ENCODE data around the gene IL1RAPL1.

IL1RAPL1 gene

DNA sequence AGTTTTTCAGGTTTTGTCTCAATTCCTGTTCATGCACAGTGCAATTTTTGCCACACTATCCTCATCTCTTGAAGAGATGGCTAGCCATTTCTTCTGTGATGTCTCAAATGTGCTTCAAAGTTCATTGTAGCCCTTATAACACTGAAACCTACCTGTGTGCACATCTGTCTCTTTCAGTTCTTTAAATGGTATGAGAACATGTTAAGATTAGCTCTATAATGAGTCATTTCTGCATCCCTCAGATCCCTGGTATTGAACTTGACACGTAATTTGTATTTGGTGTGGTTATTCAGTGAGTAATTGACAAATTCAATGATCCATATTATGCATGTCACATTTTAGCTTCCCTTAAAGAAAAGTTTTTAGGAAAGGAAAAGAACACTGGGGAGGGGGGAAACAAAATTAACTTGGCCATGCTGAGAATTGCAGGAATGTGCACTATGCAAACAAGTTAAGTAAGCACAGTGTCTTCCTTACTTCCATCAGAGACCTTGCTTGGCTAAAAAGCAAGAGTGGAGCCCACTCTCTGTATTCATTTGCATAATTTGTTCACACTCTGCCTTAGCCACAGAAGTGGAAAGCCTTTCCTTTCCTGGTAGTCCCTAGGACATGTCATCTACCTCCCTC is 968.3 kb downstream of the IL1RAPL1 start:
- DNase-seq = no peak

DNA sequence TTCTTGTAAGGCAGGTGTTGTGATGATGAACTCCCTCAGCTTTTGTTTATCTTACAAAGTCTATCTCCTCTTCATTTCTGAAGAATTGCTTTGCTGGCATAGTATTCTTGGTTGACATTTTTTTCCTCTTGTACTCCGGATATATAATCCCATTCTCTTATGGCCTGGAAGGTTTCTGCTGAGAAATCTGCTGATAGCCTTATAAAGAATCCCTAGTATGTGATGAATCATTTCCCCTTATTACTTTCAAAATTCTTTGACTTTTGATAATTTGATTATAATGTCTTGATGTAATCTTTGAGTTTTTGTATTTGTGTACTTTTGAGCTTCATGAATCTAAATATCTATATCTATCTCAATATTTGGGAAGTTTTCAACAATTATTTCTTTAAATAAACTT is 972.8 kb downstream of the IL1RAPL1 start:
- DNase-seq = no peak

DNA sequence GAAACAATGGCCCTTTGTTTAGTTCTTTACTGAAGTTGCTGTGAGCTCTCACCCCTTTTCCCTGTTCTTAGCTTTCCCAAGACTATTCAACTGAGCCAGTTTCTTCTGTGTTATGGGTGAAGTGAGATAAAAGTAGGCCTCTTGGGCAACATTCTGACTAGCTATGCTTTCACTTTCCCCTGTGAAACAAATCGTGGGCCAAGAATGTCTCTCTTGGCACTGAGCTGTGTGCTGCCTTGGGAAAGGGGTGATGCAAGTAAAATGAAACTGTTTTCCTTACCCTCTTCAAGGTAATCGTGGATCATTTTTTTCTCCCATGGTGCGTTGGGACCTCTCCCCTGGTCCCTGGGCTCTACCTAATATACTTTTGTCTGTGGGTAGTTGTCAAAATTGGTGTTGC is 974.2 kb downstream of the IL1RAPL1 start:
- DNase-seq = no peak

DNA sequence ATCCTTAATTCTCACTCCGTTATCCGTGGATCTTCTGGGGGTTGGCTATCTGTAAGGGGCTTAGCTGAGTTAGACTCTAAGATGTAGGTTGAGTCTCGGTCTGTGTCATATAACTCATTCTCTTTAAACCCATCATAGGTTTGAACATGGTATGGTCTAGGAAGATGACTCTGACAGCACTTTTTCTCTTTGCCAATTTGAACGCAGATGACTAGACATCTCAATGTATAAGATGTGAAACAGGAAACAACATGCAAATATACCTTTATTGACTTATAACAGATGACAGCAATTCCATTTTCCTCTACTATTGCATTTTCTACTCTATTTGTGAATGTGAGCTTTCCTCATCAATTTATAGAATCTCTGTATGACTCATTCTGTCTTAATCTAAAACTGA is 993.3 kb downstream of the IL1RAPL1 start:
- DNase-seq = no peak

DNA sequence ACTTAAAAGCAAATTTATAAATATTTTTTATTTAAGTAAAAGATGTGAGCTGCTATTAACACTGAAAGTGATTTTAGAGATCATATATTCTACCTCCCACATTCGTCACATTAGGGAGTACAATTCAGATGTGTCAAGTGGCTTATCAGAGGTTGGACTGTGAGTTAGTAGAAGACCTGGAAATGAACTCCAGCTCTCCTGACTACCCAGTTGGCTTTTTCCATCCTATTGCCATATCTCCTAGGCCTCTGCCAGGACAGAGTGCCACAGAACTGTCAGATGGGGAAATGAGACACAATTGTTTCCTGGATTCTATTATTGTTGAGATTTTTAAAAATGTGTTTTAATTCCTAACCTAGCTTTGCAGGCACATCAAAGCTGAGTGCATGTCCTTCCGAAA is 994.0 kb downstream of the IL1RAPL1 start:
- no peak for DNase-seq

DNA sequence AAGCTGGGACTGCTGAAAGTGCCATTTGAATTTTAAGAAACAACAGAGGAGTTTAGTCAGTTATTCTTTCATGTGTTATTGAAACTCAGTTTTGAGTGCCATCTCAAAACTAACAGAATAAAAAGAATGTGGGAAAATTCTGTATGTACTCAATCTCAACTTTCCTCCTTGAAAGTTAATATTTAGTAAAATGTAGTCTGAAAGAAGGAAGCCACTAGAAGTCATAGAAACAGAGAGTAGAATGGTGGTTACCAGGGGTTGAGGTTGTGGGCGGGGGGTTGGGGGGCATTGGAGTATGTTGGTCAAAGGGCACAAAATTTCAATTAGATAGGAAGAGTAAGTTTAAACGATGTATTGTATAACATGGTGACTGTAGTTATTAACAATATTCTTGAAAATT is 999.9 kb downstream of the IL1RAPL1 start:
- no peak for DNase-seq

DNA sequence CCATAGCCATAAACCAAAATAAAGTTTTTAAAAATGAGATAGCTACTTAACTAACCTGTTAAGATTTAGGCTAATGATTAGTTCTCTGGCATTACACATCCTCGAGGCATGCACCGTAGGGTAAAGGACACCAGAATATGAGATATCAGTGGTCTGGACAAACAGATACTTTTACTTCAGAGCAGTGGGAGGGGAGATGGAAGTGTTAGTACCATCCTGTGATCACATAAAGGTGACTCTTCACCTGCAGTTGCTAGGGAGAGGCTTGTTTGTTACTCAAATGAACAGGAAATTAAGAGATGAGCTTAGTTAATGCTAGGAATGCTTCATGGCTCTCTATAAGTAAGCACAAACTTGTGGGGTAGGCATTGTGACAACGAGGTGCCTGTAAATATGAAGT is 1003.7 kb downstream of the IL1RAPL1 start:
- DNase-seq = no peak

DNA sequence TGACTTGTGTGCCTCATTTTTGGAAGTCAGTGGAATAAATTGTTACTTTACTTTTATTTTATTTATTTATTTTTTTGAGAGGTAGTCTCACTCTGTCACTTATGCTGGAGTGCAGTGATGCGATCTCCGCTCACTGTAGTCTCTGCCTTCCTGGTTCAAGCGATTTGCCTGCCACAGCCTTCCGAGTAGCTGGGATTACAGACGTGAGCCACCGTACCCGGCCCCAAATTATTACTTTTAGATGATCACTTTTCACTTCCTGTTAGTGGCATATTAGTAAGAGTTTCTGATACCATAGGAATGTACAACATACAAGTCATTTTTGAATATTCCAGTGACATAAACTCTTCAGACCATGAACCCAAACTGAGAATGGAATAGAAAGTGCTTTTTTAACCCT is 1017.1 kb downstream of the IL1RAPL1 start:
- DNase-seq = no peak

DNA sequence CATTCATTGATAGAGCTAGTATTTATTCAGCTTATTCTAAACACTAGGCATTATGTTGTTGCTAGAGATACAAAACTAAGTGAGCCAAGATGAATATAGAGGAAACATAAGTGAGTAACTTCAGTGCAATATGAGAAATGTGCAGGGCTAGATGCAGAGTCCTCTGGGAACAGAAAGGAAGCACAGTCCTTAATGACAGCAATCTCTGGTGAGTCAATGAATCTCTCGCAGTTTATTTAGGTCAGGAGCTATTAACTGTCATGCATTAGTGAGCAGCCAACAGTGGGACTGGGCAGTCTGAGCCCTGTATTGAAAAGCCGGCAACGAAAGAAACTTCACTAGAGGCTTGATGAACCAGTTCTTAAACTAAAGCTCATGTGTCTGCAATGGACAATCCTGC is 1030.0 kb downstream of the IL1RAPL1 start:
- no peak for DNase-seq

DNA sequence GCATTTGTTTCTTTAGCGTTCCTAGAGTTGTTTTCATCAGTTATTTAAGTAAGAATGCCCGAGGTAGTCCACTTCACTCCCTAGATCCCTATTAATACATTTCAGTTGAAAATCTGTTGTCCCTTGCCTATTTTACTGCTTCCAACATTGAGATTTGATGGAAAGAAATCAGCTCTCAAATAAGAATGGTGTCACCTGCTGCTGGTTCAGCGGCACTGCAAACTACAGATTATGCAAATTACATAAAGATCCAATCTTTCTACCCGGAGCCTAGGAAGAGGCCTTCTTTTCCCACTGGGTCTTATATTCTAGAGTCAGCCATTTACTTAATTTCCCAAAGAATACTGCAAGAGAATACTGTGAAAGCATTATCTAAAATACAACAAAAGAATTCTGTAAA is 1030.5 kb downstream of the IL1RAPL1 start:
- no peak for DNase-seq

DNA sequence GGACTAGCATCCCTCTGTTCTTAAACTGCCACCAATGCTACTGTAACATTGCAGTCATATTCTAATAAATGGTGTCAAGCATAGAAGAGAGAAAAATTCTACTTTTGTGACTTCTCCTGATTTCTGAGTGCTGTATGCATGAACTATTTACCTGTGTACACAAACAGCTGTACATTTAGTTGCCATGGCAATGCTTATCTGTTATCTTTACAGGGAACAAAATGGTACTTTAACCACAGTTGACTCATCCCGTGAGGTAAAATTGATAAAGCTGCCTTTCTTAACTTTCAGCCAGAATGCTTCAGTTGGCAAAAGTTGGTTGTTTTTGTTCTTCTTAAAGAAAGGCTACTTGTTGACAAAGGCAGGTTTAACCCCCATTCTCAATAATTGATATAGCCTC is 1040.6 kb downstream of the IL1RAPL1 start:
- DNase-seq = no peak

DNA sequence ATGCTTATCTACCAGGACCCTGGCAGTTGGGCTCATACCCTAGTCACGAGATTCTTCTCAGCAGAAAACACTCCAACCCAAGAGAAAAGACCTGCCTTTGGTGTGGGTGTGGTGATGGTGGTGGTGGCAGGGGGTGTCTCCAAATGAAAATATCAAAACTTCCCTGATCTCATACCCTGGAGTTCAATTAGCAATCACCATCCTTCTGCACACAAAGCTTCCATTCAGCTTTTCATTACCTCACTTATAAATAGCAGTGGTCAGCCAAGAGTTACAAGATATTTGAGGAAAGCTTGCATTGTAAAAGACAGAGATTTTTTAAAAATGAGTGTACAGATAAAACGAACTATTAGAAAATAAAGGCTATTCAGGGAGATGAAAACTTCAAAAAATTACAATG is 1047.3 kb downstream of the IL1RAPL1 start:
- DNase-seq = no peak

DNA sequence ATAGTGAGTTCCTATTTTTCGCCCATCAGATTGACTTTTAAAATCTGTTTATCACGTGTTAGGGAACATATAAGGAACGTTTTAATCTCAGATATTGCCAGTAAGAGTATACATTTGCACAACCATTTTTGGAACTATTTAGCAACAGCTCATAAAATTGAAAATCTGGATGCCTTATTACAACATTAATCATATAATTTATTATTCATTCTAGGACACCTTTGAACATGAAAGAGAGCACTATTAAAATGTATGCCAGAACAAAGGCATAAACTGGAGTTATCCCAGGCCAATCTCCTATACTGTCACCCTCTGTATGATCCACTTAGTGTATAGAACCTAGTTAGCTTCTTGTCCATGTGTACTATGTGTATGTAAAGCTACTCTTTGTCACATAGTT is 1049.1 kb downstream of the IL1RAPL1 start:
- DNase-seq = no peak

DNA sequence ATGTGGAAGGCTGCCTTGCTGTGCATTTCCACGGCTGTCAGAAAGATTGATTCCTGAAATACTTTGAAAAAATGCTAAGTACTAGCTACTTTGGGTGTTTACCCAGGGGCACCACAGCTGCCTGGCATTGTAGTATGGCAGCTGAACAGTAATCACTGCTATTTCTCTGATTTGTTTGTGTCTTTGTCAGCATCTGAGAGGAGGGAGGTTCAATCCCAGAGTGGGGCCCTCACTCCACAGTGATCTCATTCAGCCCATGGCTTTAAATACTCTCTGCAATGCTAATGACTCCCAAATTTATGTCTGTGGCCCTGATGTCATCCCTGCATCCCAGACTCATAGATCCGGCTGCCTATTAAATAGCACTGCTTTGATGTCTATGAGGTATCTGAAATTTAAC is 1052.9 kb downstream of the IL1RAPL1 start:
- DNase-seq = no peak

DNA sequence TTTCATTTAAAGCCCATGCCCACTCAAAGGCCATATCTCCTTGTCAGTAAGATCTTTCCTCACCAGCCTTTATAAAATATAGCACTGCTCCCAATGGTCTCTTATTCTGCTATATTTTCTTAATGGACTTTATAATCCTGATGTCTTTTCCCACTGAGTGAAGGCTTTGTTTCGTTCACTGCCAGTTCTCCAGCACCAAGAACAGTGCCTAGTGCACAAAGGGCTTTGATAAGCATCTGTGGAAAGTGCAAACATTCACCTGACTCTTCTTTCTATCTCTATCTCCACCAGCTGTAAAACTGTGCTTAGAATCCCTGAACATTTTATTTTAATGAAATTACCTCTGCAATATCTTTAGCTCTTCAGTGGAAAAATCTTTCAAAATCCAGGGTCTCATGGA is 1054.2 kb downstream of the IL1RAPL1 start:
- no peak for DNase-seq

DNA sequence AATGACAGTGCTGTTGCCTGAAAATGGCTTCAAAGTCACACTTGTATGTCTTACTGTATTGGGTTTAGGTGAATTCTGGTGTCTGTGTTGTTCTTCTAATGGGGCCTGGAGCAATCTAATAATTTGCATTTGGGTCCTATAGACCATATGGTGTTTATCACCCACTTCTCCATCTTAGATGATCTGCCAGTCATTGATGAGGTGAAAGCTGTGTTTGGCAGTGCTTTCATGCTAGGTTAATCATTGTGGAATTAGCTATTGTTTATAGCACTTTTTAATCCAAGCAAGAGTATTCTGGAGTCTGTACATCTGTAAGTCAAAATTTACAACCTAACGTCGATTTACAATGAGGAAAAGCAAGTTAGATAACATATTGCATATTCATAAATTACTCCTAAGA is 1055.9 kb downstream of the IL1RAPL1 start:
- no peak for DNase-seq

DNA sequence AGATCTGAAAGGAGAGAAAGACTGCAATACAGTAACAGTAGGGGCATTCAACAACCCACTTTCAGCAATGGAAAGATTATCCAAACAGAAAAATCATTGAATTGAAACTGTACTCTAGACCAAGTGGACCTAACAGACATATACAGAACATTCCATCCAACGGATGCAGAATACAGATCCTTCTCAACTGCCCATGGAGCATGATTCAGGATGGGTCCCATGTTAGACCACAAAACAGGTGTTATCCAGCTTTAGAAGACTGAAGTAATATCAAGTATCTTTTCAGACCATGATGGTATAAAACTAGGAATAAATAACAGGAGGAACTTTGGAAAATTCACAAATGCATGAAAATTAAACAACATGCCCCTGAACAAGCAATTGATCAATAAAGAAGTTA is 1060.9 kb downstream of the IL1RAPL1 start:
- no peak for DNase-seq

DNA sequence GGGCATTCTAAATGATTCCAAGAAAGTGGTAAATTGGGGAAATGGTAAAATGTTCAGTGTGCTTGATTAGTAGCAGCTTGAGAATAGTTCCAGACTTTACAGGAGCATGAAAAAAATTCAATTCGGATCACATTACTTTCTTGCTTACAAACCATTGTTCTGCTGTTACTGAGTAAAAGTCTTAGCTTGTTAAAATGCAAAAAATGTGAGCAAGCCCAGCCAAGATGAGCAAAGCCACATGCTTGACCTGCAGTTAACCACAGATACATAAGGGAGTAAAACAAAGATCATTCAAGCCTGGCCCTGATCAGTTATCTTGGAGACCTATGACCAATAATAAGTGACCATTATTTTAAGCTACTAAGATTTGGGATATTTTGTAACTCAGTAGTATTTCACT is 1065.2 kb downstream of the IL1RAPL1 start:
- no peak for DNase-seq

DNA sequence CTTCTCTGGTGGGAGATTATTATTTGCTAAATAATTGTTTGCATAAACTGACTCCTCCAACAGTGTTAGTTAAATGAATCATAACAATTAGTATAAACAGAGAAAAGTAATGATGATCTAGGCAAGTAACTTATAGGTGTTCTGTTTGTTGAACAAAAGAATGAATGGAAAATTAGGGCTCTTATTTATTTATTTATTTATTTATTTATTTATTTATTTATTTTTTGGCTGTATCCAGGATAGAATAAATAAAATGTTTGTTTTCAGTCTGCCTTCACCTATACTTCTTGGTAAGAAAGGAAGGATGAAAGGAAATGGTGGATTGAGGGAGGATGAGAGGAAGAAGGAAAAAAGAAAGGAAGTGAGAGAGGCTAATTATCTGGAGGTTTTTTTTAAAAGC is 1066.5 kb downstream of the IL1RAPL1 start:
- DNase-seq = no peak

DNA sequence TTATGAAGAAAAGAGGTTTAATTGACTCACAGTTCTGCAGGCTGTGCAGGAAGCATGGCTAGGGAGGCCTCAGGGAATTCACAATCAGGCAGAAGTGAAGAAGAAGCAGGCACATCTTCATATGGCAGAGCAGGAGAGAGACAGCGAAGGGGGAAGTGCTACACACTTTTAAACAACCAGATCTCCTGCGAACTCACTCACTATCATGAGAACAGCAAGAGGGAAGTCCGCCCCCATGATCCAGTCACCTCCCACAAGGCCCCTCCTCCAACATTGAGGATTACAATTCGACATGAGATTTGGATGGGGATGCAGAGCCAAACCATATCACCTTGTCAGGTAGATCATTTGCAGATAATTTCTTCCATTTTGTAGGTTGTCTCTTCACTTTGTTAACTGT is 1072.7 kb downstream of the IL1RAPL1 start:
- DNase-seq = no peak

DNA sequence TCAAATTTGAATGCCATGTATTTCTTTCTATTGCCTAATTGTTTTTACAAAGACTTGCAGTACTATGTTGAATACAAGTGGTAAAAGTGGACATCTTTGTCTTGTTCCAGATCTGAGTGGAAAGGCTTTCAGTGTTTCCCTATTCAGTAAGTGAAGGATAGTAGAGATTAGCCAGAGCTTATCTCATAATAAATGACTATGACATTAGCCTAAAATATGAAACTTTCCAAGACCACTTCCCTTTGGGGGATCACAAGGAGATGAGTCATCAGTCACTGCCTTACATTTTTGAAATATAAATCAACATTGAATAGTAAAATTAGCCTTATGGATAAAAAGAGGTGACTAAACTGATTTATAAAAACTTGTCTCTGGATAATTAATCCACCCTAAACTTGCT is 1074.0 kb downstream of the IL1RAPL1 start:
- no peak for DNase-seq

DNA sequence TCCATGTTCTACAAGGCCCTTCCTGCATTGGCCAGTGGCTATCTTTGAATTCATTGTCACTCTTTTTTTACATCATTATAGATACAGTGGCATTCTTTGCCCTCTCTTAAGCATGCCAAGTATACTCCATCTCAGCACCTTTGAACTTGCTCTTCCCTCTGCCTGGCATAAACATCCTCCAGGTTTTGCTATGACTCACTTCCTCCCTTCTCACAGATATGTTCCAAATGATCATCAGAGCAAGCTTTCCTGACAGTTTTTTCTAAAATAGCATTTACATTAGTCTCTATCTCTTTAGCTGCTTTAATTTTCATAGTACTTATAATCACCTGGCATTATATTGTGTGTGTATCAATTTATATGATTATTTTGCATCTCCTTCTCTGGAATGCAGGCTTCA is 1074.9 kb downstream of the IL1RAPL1 start:
- DNase-seq = no peak

DNA sequence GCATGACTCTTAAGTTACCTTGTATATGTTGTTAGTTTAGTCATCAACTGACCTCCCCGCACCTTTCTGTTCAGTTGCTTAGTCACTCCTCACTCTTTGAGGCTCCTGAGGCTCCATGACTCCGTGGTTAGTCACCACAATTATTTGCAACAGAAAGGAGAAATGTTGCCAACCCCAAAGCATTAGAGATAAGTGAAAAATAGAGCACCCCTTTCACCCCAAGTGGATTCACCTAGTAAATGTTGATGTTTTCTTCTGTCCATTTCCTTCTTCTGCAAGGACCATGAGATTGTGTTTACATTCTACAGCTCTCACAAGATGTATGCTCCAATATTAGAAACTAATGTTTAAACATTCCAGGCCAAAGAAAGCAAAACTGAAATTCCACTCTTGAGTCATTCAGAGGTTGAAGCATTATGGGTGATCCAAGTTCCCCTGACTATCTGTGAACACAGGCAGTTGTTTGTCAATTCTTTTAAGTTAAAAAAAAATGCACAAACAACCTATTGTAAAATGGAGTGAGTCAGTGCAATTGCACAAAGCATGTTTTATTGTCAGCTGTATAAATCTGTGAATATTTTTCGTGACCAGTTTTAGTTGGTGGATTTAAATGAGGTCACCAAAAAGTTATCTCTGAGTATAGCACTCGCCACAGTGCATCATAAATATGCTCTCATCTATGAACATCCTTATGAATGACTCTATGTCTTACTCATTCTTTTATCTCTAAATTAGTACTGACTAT is 1075.7 kb downstream of the IL1RAPL1 start:
- DNase-seq = no peak

DNA sequence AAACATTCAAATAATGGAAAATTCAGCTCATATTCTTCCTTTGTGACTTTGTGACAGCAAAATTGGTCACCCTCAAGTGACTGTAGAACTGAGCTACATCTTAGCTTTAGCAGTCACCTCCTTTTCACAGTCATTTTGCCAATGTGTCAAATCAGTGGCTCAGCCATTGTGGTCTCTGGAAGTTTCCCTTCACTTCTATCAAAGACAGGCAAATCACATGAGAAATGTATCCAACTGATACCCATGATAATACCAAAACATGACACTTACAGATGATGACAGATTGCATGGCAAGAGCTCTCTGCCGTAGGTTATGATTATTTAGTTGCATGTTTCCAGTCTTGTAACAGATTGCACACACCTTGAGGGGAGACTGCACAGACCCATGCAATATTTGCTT is 1078.3 kb downstream of the IL1RAPL1 start:
- no peak for DNase-seq

DNA sequence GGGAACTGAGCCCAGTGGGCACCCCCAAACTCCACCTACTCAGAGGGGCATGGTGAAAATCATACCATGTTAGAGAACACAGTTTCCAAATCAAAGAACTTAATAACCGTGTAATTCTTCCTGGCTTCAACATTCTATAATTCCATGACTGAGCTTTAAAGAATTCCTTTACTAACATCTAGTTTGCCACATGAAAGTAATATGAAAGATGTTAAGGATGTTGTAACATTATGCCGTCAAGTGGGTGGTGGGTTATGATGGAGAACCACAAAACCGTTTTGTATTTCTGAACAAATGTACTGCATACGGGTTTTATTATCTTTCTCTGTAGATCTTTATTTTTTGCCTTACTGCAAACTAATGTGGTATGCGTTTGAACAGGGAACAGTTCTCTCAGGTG is 1079.1 kb downstream of the IL1RAPL1 start:
- no peak for DNase-seq

Data from activated naive CD4-positive, alpha-beta T cell (primary cell).